H9 (cell line): ENCODE results near the gene KRTAP9-2. TPM values are rescaled to one million over a fixed set of nuclear protein-coding genes. Genes with fewer than 3 reads are reported as not detected.
"Not testable (repeated sequence)": the region's sequence is repeated elsewhere in the genome, so short reads cannot be mapped to it uniquely, and the experiment has no call there.

Source experiments
- DNase-seq: peaks from one replicate; pipeline ENCODE4 v3.0.0-alpha.2; 2017
- H2AFZ ChIP-seq: one replicate; pipeline ENCODE4 v1.6.1; 2013; ENCODE audit warnings: mild to moderate bottlenecking, low read length, control low read depth, moderate library complexity
- H2AK5ac ChIP-seq: 2 replicates; pipeline ENCODE4 v1.6.1; 2013; ENCODE audit warnings: low read length, control low read depth, mixed read lengths; ENCODE audit not compliant: insufficient read length
- H2BK120ac ChIP-seq: one replicate; pipeline ENCODE4 v1.6.1; 2013; ENCODE audit warnings: low read depth, mild to moderate bottlenecking, low read length, control low read depth, inconsistent platforms; ENCODE audit not compliant: poor library complexity, severe bottlenecking
- H2BK12ac ChIP-seq: 2 replicates; pipeline ENCODE4 v1.6.1; 2013; ENCODE audit warnings: low read length, control low read depth, mixed read lengths, low read depth; ENCODE audit not compliant: insufficient read length
- H2BK15ac ChIP-seq: 2 replicates; pipeline ENCODE4 v1.6.1; 2013; ENCODE audit warnings: low read depth, low read length, control low read depth
- H2BK20ac ChIP-seq: one replicate; pipeline ENCODE4 v1.6.1; 2013; ENCODE audit warnings: low read depth, mild to moderate bottlenecking, low read length, control low read depth, inconsistent platforms; ENCODE audit not compliant: poor library complexity, severe bottlenecking
- H2BK5ac ChIP-seq: 2 replicates; pipeline ENCODE4 v1.6.1; 2013; ENCODE audit warnings: low read length, control low read depth, mixed read lengths; ENCODE audit not compliant: insufficient read length
- H3K14ac ChIP-seq: 2 replicates; pipeline ENCODE4 v1.6.1; 2013; ENCODE audit warnings: low read length, control low read depth; ENCODE audit not compliant: insufficient read depth
- H3K18ac ChIP-seq: 2 replicates; pipeline ENCODE4 v1.6.1; 2013; ENCODE audit warnings: low read depth, mild to moderate bottlenecking, mixed read lengths, low read length, control low read depth; ENCODE audit not compliant: insufficient read length
- H3K23ac ChIP-seq: 2 replicates; pipeline ENCODE4 v1.6.1; 2013; ENCODE audit warnings: low read length, control low read depth, mixed read lengths, low read depth; ENCODE audit not compliant: insufficient read length
- H3K23me2 ChIP-seq: 2 replicates; pipeline ENCODE4 v1.6.1; 2013; ENCODE audit warnings: low read depth, mild to moderate bottlenecking, mixed read lengths, low read length, control low read depth; ENCODE audit not compliant: insufficient read length, poor library complexity, severe bottlenecking
- H3K27ac ChIP-seq: 2 replicates; pipeline ENCODE4 v1.5.1; 2013; ENCODE audit warnings: low read length, control low read depth, mixed read lengths, low read depth; ENCODE audit not compliant: insufficient read length
- H3K27me3 ChIP-seq: 2 replicates; pipeline ENCODE4 v1.6.1; 2013; ENCODE audit warnings: low read length, control low read depth, inconsistent platforms; ENCODE audit not compliant: insufficient read depth
- H3K4ac ChIP-seq: 2 replicates; pipeline ENCODE4 v1.6.1; 2013; ENCODE audit warnings: low read depth, mild to moderate bottlenecking, control low read depth, inconsistent platforms, low read length, moderate library complexity
- H3K4me1 ChIP-seq: 2 replicates; pipeline ENCODE4 v1.6.1; 2013; ENCODE audit warnings: low read length, control low read depth, inconsistent platforms; ENCODE audit not compliant: insufficient read depth
- H3K4me2 ChIP-seq: 2 replicates; pipeline ENCODE4 v1.6.1; 2013; ENCODE audit warnings: low read length, control low read depth, mixed read lengths; ENCODE audit not compliant: insufficient read length, insufficient read depth
- H3K56ac ChIP-seq: 2 replicates; pipeline ENCODE4 v1.6.1; 2013; ENCODE audit warnings: low read depth, mild to moderate bottlenecking, mixed read lengths, low read length, control low read depth; ENCODE audit not compliant: insufficient read length
- H3K79me1 ChIP-seq: 2 replicates; pipeline ENCODE4 v1.6.1; 2013; ENCODE audit warnings: low read depth, mild to moderate bottlenecking, moderate library complexity, low read length, control low read depth, inconsistent platforms; ENCODE audit not compliant: insufficient read depth, poor library complexity, severe bottlenecking
- H3K79me2 ChIP-seq: 2 replicates; pipeline ENCODE4 v1.6.1; 2013; ENCODE audit warnings: low read length, control low read depth, inconsistent platforms; ENCODE audit not compliant: insufficient read depth
- H3K9ac ChIP-seq: 2 replicates; pipeline ENCODE4 v1.6.1; 2013; ENCODE audit warnings: low read length, control low read depth, mixed read lengths; ENCODE audit not compliant: insufficient read length; ENCODE audit errors: extremely low read depth
- H3K9me3 ChIP-seq: one replicate; pipeline ENCODE4 v1.6.1; 2013; ENCODE audit warnings: low read depth, low read length, inconsistent platforms; ENCODE audit not compliant: control insufficient read depth
- H3T11ph ChIP-seq: one replicate; pipeline ENCODE4 v1.6.1; 2013; ENCODE audit warnings: mild to moderate bottlenecking, low read length, control low read depth, inconsistent platforms
- H4K20me1 ChIP-seq: one replicate; pipeline ENCODE4 v1.6.1; 2013; ENCODE audit not compliant: control insufficient read depth, insufficient read length, insufficient read depth
- H4K5ac ChIP-seq: 2 replicates; pipeline ENCODE4 v1.6.1; 2013; ENCODE audit warnings: low read depth, mild to moderate bottlenecking, mixed read lengths, low read length, control low read depth; ENCODE audit not compliant: insufficient read length
- H4K8ac ChIP-seq: replicated peaks from 2 replicates; pipeline ENCODE4 v1.6.1; 2013; ENCODE audit warnings: low read length, control low read depth, mixed read lengths, low read depth; ENCODE audit not compliant: insufficient read length
- H4K91ac ChIP-seq: 2 replicates; pipeline ENCODE4 v1.6.1; 2013; ENCODE audit warnings: low read depth, mild to moderate bottlenecking, moderate library complexity, mixed read lengths, low read length, control low read depth; ENCODE audit not compliant: insufficient read length
- H3K27ac Mint-ChIP-seq, 3 experiments: 2 replicates in 2 of 3; 3 replicates in 1 of 3; pipeline ENCODE4 v1.8.0; 2020 to 2021; ENCODE audit warnings: mixed read lengths in 3 of 3, mild to moderate bottlenecking in 1 of 3, moderate library complexity in 1 of 3
- H3K27me3 Mint-ChIP-seq: 2 replicates; pipeline ENCODE4 v1.8.0; 2021; ENCODE audit warnings: low read depth, mild to moderate bottlenecking, moderate library complexity, mixed read lengths
- H3K36me3 Mint-ChIP-seq, 3 experiments: 2 replicates in 2 of 3; 3 replicates in 1 of 3; pipeline ENCODE4 v1.8.0; 2020 to 2021; ENCODE audit warnings: low read depth in 3 of 3, mixed read lengths in 3 of 3; ENCODE audit not compliant: insufficient read depth in 1 of 3
- H3K4me1 Mint-ChIP-seq, 2 experiments: 2 replicates each; pipeline ENCODE4 v1.8.0; 2020; ENCODE audit warnings: mixed read lengths in 2 of 2
- H3K4me3 Mint-ChIP-seq, 2 experiments: 2 replicates in 1 of 2; 3 replicates in 1 of 2; pipeline ENCODE4 v1.8.0; 2020 to 2021; ENCODE audit warnings: mild to moderate bottlenecking in 2 of 2, mixed read lengths in 2 of 2, moderate library complexity in 1 of 2
- H3K9me3 Mint-ChIP-seq, 2 experiments: 2 replicates in 1 of 2; 3 replicates in 1 of 2; pipeline ENCODE4 v1.8.0; 2020; ENCODE audit warnings: mild to moderate bottlenecking in 2 of 2, mixed read lengths in 2 of 2, moderate library complexity in 1 of 2
- WGBS: extraction: QIAGEN DNeasy Blood & Tissue Kit; methylation state at CpG from one replicate; pipeline ENCODE4 v1.1.7; 2013; ENCODE audit warnings: missing lambda C conversion rate, low lambda C conversion rate, mixed read lengths; ENCODE audit not compliant: insufficient read length; ENCODE audit errors: extremely low coverage; 5-methylcytosine and 5-hydroxymethylcytosine counted together
- total RNA-seq: library from RNA; stranded (reverse); gene quantifications from 2 replicates; pipeline ENCODE4 v1.2.1, GENCODE V29; 2021
- TF ChIP-seq, protein P1 (sequence below): fragments of 200-600 bp; sonication (generic); conservative IDR thresholded peaks from 3 replicates; pipeline ENCODE4 v1.8.0; 2021; ENCODE audit warnings: antibody characterized with exemption, mild to moderate bottlenecking

Gene KRTAP9-2
- total RNA-seq, 1 experiment from 2014 or later: not detected

DNA sequence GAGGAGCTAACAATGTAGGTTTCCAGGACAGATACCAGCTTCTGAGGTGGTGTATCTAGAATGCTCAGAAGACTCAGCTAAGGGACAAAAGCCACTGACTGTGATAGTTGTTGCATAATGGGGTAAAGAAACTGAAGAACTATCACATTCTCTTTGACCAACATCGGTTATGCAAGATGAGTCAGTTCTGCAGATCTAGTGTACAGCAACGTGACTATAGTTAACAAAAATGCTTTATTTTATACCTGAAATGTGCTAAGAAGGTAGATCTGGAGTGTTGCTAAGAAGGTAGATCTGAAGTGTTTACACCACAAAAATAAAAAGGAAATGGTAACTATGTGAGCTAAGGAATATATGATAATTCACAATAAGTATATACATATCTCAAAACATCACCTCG is 41.3 kb downstream of the KRTAP9-2 start:
- Histone ChIP-seq H4K20me1 (no peaks in the 10 kb centered on the region), H3K27ac (no peak overlapping the region), H3K4me1 (no peaks in the 10 kb centered on the region), H3K4me2 (no peak overlapping the region), H3K79me1 (no peaks in the 10 kb centered on the region), H3K18ac (no peak overlapping the region), H4K8ac (no peak overlapping the region), H3K4ac (no peak overlapping the region), H3K79me2 (no peaks in the 10 kb centered on the region), H3K9ac (no peak overlapping the region), H4K91ac (no peak overlapping the region), H2BK5ac (no peak overlapping the region), H3K14ac (no peak overlapping the region), H3T11ph (no peak overlapping the region), H2BK120ac (no peak overlapping the region), H2AFZ (no peak overlapping the region), H2AK5ac (no peak overlapping the region), H3K23me2 (no peaks in the 10 kb centered on the region), H3K27me3 (no peaks in the 10 kb centered on the region), H3K56ac (no peak overlapping the region), H2BK20ac (no peak overlapping the region), H2BK12ac (no peak overlapping the region), H2BK15ac (no peak overlapping the region), H4K5ac (no peak overlapping the region), H3K9me3 (no peaks in the 10 kb centered on the region), H3K23ac (no peak overlapping the region)
- DNase-seq: no peak
- peaks cover 5% of the 10 kb centered on the region for H3K27me3 Mint-ChIP-seq
- no peaks in the 10 kb centered on the region for H3K9me3 Mint-ChIP-seq
- no peaks in the 10 kb centered on the region for H3K36me3 Mint-ChIP-seq
- H3K4me3 Mint-ChIP-seq: no peak overlapping the region
- H3K27ac Mint-ChIP-seq: no peak overlapping the region
- TF ChIP-seq, protein P1, sequence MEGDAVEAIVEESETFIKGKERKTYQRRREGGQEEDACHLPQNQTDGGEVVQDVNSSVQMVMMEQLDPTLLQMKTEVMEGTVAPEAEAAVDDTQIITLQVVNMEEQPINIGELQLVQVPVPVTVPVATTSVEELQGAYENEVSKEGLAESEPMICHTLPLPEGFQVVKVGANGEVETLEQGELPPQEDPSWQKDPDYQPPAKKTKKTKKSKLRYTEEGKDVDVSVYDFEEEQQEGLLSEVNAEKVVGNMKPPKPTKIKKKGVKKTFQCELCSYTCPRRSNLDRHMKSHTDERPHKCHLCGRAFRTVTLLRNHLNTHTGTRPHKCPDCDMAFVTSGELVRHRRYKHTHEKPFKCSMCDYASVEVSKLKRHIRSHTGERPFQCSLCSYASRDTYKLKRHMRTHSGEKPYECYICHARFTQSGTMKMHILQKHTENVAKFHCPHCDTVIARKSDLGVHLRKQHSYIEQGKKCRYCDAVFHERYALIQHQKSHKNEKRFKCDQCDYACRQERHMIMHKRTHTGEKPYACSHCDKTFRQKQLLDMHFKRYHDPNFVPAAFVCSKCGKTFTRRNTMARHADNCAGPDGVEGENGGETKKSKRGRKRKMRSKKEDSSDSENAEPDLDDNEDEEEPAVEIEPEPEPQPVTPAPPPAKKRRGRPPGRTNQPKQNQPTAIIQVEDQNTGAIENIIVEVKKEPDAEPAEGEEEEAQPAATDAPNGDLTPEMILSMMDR: no peak
- WGBS: no CpG with 5 or more reads among the region's 3 CpGs
- H3K4me1 Mint-ChIP-seq: no peaks in the 10 kb centered on the region; a peak in 1 of 4 replicates

DNA sequence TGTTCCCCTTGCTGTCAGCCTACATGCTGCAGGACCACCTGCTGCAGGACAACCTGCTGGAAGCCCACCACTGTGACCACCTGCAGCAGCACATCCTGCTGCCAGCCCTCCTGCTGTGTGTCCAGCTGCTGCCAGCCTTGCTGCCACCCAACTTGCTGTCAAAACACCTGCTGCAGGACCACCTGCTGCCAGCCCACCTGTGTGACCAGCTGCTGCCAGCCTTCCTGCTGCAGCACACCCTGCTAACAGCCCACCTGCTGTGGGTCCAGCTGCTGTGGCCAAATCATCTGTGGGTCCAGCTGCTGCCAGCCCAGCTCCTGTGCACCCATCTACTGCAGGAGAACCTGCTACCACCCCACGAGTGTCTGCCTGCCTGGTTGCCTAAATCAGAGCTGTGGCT is 44.9 kb downstream of the KRTAP9-2 start:
- not testable (repeated sequence) for H3K9me3 Mint-ChIP-seq, H2BK20ac ChIP-seq, H3K27ac ChIP-seq

More for the DNA sequence above, 44.9 kb downstream of the KRTAP9-2 start:
- not testable (repeated sequence) for H3K4me1 Mint-ChIP-seq, H3K18ac ChIP-seq, H3K23me2 ChIP-seq, H3K56ac ChIP-seq, H2AK5ac ChIP-seq, H2BK15ac ChIP-seq, H2BK12ac ChIP-seq, H3K4me1 ChIP-seq, H3K9me3 ChIP-seq, H3K79me1 ChIP-seq, H3K27me3 Mint-ChIP-seq, H3K36me3 Mint-ChIP-seq, H4K5ac ChIP-seq, H3K27me3 ChIP-seq, H3K23ac ChIP-seq, H3K27ac Mint-ChIP-seq, H2BK5ac ChIP-seq, H3T11ph ChIP-seq, H4K8ac ChIP-seq, H3K4ac ChIP-seq, H3K9ac ChIP-seq, DNase-seq, H2AFZ ChIP-seq, H3K79me2 ChIP-seq, H4K20me1 ChIP-seq, H3K4me3 Mint-ChIP-seq, H2BK120ac ChIP-seq, H3K14ac ChIP-seq, H3K4me2 ChIP-seq, H4K91ac ChIP-seq
- WGBS: no CpG with 5 or more reads among the region's 1 CpG
